Lung microvascular endothelial cell (primary cell): ENCODE results near the gene KANSL1. TPM values are rescaled to one million over a fixed set of nuclear protein-coding genes. Genes with fewer than 3 reads are reported as not detected.
A peak's percentile ranks its signal among the peaks of the same experiment; 100 is the strongest.

Experiments
- DNase-seq, 2 donors: peaks; one replicate each; pipeline versions ENCODE4 v3.0.0 to v3.0.0-alpha.2; 2010; ENCODE audit warnings: low read depth in 2 of 2
- total RNA-seq: library from RNA; depleted of rRNA; stranded (reverse); fragments of >200 nt; gene quantifications from 2 replicates; pipeline ENCODE4 v1.2.1, GENCODE V29; 2014

The KANSL1 gene
- total RNA-seq, 1 donor from 2014 or later, result 84.7 TPM

GRCh38 chr17:45985447-45985846, 207.8 kb downstream of the KANSL1 start:
- DNase-seq, result peak in 1 of 2 donors; percentile 19

DNA sequence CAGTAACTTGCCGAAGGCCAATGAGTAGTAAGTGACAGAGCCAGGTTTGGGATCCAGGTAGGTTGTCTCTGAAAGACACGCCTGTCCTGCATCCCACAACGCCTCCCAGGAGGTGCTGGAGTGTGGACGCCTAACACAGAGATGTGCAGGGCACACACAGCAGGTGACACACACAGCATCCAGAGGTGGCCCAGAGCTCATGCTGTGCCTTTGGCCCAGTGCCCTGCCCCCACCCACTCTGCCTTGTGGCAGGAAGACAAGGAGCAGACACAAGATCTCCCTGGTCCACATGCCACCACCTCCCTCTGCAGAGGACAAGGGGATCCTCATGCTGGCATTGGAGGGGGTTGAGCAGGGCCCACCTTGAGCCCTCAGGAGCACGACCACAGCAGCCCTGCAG, 208.9 kb downstream of the KANSL1 start:
- DNase-seq, result no peak

GRCh38 chr17:45983614-45984310, 209.5 kb downstream of the KANSL1 start:
- no peak for DNase-seq

DNA sequence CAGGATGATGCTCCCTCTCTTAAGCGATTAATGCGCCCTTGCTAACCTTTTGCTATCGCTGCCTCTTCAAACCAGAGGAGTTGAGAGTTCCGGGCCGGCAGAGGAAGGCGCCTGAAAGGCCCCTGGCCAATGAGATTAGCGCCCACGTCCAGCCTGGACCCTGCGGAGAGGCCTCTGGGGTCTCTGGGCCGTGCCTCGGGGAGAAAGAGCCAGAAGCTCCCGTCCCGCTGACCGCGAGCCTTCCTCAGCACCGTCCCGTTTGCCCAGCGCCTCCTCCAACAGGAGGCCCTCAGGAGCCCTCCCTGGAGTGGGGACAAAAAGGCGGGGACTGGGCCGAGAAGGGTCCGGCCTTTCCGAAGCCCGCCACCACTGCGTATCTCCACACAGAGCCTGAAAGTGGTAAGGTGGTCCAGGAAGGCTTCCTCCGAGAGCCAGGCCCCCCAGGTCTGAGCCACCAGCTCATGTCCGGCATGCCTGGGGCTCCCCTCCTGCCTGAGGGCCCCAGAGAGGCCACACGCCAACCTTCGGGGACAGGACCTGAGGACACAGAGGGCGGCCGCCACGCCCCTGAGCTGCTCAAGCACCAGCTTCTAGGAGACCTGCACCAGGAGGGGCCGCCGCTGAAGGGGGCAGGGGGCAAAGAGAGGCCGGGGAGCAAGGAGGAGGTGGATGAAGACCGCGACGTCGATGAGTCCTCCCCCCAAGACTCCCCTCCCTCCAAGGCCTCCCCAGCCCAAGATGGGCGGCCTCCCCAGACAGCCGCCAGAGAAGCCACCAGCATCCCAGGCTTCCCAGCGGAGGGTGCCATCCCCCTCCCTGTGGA, 210.2 kb downstream of the KANSL1 start:
- DNase-seq, result no peak

DNA sequence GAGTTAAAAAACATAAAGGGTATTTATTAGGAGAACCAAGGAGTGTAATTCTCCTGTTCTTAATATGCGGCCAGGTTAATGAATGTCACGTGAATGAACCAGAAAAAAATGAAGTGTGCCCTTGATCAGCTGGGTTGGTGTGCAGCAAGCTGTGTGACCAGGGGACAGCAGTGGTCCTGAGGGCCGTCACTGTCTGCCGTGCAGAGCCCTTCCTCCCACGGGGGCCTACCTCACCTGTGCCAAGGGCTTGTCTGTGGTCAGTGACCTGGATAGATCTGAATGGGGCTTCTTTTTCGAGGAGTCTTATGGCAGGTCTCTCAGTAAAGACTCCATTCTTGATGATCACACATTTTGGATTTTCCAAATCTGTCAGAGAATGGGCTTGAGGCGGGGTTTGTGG, 211.9 kb downstream of the KANSL1 start:
- DNase-seq, result no peak

- no peak for DNase-seq
Measured at GRCh38 chr17:45980855-45981254, 212.4 kb downstream of the KANSL1 start.

Other genes with a start within 250 kb of the KANSL1 start
- not detected in 2 replicates for gene STH, start 194.2 kb downstream of the KANSL1 start, total RNA-seq
- 1.3 and 2.6 TPM in 2 replicates for gene LRRC37A, start 101.7 kb upstream of the KANSL1 start, total RNA-seq
- gene ARL17B, start 168.3 kb upstream of the KANSL1 start, total RNA-seq, result 2.0 and 2.4 TPM in 2 replicates